MM.1S (cell line): ENCODE measurements around the gene TIMM9.

Experiments
- EZH2 ChIP-seq: fragments of 300-600 bp; sonication (generic); optimal IDR thresholded peaks from 2 replicates; pipeline ENCODE3; 2017; ENCODE audit warnings: low read depth, mild to moderate bottlenecking, antibody characterized with exemption, low read length, mixed read lengths
- TF ChIP-seq, protein P1 (sequence below): fragments of 300-600 bp; sonication (generic); IDR thresholded peaks from 2 replicates; pipeline ENCODE4 v1.5.1; 2016; ENCODE audit warnings: antibody characterized with exemption, low read length, mixed read lengths

DNA sequence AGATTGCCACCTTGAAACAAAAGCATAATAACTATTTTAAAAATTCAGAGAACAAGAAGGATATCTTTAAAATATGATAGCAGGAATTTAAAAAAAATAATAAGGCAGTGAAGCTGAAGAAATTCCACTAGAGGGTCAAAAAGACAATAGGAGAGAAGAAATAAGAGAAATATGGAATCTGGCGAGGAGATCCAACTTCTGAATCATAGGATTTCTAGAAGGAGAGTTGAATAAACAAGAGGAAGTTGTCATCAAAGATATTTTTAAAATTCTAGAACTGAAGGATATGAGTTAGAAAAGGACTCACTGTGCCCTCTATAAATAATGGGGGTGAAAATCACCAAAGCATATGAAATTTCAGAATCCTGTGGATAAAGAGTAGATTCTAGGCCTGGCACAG, 58.4 kb downstream of the TIMM9 start:
- TF ChIP-seq, protein P1, sequence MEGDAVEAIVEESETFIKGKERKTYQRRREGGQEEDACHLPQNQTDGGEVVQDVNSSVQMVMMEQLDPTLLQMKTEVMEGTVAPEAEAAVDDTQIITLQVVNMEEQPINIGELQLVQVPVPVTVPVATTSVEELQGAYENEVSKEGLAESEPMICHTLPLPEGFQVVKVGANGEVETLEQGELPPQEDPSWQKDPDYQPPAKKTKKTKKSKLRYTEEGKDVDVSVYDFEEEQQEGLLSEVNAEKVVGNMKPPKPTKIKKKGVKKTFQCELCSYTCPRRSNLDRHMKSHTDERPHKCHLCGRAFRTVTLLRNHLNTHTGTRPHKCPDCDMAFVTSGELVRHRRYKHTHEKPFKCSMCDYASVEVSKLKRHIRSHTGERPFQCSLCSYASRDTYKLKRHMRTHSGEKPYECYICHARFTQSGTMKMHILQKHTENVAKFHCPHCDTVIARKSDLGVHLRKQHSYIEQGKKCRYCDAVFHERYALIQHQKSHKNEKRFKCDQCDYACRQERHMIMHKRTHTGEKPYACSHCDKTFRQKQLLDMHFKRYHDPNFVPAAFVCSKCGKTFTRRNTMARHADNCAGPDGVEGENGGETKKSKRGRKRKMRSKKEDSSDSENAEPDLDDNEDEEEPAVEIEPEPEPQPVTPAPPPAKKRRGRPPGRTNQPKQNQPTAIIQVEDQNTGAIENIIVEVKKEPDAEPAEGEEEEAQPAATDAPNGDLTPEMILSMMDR: no peak
- TF ChIP-seq EZH2: no peak
